Astrocyte (in vitro differentiated cells and primary cell): ENCODE measurements around the gene ZNF341. TPM values are rescaled to one million over a fixed set of nuclear protein-coding genes. Genes with fewer than 3 reads are reported as not detected.

Source experiments
- DNase-seq: peaks from one replicate; pipeline ENCODE4 v3.0.0-alpha.2; 2010; ENCODE audit warnings: low read depth
- FAIRE-seq: peaks from 2 replicates; lab custom pipeline; 2011; peaks lifted over from hg19 to GRCh38; lab: Jason Lieb, UNC
- H2AFZ ChIP-seq: 2 replicates; pipeline ENCODE4 v1.6.0; 2012; ENCODE audit warnings: low read depth, low read length, inconsistent platforms
- H3K27ac ChIP-seq: 2 replicates; pipeline ENCODE4 v1.5.1; 2011; ENCODE audit warnings: low read depth, low read length, inconsistent platforms
- H3K27me3 ChIP-seq: 2 replicates; pipeline ENCODE4 v1.6.0; 2011; ENCODE audit warnings: low read length, inconsistent platforms; ENCODE audit not compliant: insufficient read depth
- H3K36me3 ChIP-seq: 2 replicates; pipeline ENCODE4 v1.5.1; 2011; ENCODE audit warnings: low read length, inconsistent platforms; ENCODE audit not compliant: insufficient read depth
- H3K4me1 ChIP-seq: 2 replicates; pipeline ENCODE4 v1.5.1; 2011; ENCODE audit warnings: low read length, inconsistent platforms; ENCODE audit not compliant: insufficient read depth
- H3K4me2 ChIP-seq: 2 replicates; pipeline ENCODE4 v1.6.0; 2012; ENCODE audit warnings: low read length, inconsistent platforms
- H3K4me3 ChIP-seq: 2 replicates; pipeline ENCODE4 v1.5.1; 2011; ENCODE audit warnings: low read depth, mild to moderate bottlenecking, low read length, inconsistent platforms; ENCODE audit not compliant: insufficient read depth
- H3K79me2 ChIP-seq: 2 replicates; pipeline ENCODE4 v1.6.0; 2012; ENCODE audit warnings: mild to moderate bottlenecking, low read length, inconsistent platforms; ENCODE audit not compliant: insufficient read depth
- H3K9ac ChIP-seq: 2 replicates; pipeline ENCODE4 v1.6.0; 2012; ENCODE audit warnings: mild to moderate bottlenecking, low read length, inconsistent platforms
- H3K9me3 ChIP-seq: 2 replicates; pipeline ENCODE4 v1.5.1; 2012; ENCODE audit warnings: low read depth, mild to moderate bottlenecking, low read length, inconsistent platforms; ENCODE audit not compliant: insufficient read depth
- H4K20me1 ChIP-seq: 2 replicates; pipeline ENCODE4 v1.6.0; 2012; ENCODE audit warnings: low read length, inconsistent platforms; ENCODE audit not compliant: insufficient read depth
- H3K27ac Mint-ChIP-seq: one replicate; pipeline ENCODE4 v1.8.0; 2021; ENCODE audit warnings: mild to moderate bottlenecking, mixed read lengths; ENCODE audit not compliant: unreplicated experiment
- H3K27me3 Mint-ChIP-seq: one replicate; pipeline ENCODE4 v1.8.0; 2021; ENCODE audit warnings: low read depth, mixed read lengths; ENCODE audit not compliant: unreplicated experiment
- H3K36me3 Mint-ChIP-seq: one replicate; pipeline ENCODE4 v1.8.0; 2021; ENCODE audit warnings: low read depth, mixed read lengths; ENCODE audit not compliant: unreplicated experiment
- H3K4me1 Mint-ChIP-seq: one replicate; pipeline ENCODE4 v1.8.0; 2021; ENCODE audit warnings: low read depth, mixed read lengths; ENCODE audit not compliant: unreplicated experiment
- H3K4me3 Mint-ChIP-seq: one replicate; pipeline ENCODE4 v1.8.0; 2021; ENCODE audit warnings: mild to moderate bottlenecking, moderate library complexity, mixed read lengths; ENCODE audit not compliant: unreplicated experiment
- H3K9me3 Mint-ChIP-seq: one replicate; pipeline ENCODE4 v1.8.0; 2021; ENCODE audit warnings: mild to moderate bottlenecking, mixed read lengths; ENCODE audit not compliant: unreplicated experiment
- EZH2 ChIP-seq: IDR thresholded peaks from 2 replicates; pipeline ENCODE4 v1.6.1; 2012; ENCODE audit warnings: mild to moderate bottlenecking, low read length, inconsistent platforms; ENCODE audit not compliant: insufficient read depth
- total RNA-seq: library from RNA; stranded (reverse); gene quantifications from 2 replicates; pipeline ENCODE4 v1.2.1, GENCODE V29; 2021
- TF ChIP-seq, protein P1 (sequence below): IDR thresholded peaks from 2 replicates; pipeline ENCODE4 v1.5.1; 2011; ENCODE audit warnings: low read depth, mild to moderate bottlenecking, inconsistent platforms, low read length, moderate library complexity; ENCODE audit not compliant: insufficient read depth

ZNF341 gene
- total RNA-seq, 1 donor from 2014 or later, result 2.0 TPM

DNA sequence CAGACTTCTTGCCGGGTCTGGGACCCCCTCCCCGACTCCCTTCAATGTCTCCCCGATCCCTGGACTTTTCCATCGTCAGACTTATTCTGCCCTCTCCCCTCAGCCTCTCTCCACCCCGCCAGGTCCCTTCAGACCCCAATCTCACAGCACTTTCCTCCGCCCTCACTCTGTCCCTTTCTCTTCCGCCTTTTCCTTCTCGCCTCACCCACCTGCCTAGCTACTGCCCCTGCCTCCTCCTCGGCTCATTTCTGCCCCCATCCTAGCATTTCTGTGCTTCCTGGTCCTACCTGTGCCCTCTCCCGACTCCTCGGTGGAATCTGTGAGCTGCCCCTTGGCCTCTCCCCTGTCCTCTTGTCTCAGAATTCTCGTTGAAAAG, 80.0 kb downstream of the ZNF341 start:
- Histone ChIP-seq H3K9ac (peak overlapping the region; percentile 100), H2AFZ (peak overlapping the region; percentile 61), H3K9me3 (no peaks in the 10 kb centered on the region), H4K20me1 (peaks cover 52% of the 10 kb centered on the region), H3K4me1 (peaks cover 19% of the 10 kb centered on the region), H3K4me2 (peak overlapping the region; percentile 100), H3K36me3 (peaks cover 5% of the 10 kb centered on the region), H3K79me2 (peaks cover 55% of the 10 kb centered on the region), H3K27ac (peak overlapping the region; percentile 99), H3K27me3 (no peaks in the 10 kb centered on the region), H3K4me3 (peak overlapping the region; percentile 99)
- TF ChIP-seq, protein P1, sequence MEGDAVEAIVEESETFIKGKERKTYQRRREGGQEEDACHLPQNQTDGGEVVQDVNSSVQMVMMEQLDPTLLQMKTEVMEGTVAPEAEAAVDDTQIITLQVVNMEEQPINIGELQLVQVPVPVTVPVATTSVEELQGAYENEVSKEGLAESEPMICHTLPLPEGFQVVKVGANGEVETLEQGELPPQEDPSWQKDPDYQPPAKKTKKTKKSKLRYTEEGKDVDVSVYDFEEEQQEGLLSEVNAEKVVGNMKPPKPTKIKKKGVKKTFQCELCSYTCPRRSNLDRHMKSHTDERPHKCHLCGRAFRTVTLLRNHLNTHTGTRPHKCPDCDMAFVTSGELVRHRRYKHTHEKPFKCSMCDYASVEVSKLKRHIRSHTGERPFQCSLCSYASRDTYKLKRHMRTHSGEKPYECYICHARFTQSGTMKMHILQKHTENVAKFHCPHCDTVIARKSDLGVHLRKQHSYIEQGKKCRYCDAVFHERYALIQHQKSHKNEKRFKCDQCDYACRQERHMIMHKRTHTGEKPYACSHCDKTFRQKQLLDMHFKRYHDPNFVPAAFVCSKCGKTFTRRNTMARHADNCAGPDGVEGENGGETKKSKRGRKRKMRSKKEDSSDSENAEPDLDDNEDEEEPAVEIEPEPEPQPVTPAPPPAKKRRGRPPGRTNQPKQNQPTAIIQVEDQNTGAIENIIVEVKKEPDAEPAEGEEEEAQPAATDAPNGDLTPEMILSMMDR, result no peak
- no peak for TF ChIP-seq EZH2
- DNase-seq (no peak), FAIRE-seq (no peak)
- Mint-ChIP-seq H3K36me3 (peaks cover 3% of the 10 kb centered on the region), H3K4me3 (peak overlapping the region; percentile 99), H3K9me3 (no peaks in the 10 kb centered on the region), H3K4me1 (peaks cover 17% of the 10 kb centered on the region), H3K27ac (peak overlapping the region; percentile 83), H3K27me3 (no peaks in the 10 kb centered on the region)

DNA sequence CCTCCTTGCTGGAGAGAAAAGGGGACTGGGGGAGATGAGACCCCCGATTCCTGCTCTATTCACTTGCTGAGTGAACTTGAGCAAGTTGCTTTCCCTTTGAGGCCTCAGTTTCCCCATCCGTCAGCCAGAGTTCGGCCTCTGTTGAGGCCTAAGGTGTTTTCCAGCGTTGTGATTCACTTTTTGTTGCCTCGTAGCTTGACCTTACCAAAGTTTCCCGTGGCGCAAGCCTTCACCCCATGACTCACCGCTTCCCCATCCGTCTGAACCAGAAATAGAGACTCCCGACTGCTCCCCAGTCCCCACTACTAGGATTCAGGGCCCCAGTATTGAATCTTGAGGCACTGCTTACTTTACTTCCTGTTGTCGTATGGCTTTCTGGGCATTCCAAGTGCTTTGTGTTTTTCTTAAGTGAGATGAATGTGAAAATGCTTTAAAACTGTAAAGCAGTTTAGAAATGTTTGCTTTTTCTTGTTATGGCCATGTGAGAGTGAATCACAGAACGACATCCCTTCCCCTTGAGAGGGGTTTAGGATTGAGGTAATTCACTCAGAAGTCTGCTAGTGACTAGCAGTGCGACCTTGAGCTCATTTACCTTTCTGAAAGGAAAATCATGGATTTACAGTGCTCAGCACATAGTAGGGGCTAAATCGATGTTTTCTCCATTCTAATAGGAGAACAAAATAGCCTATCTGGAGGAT, 80.5 kb downstream of the ZNF341 start:
- no peaks in the 10 kb centered on the region for H3K27me3 Mint-ChIP-seq
- peaks cover 58% of the 10 kb centered on the region for H4K20me1 ChIP-seq
- peak overlapping the region; percentile 99 for H3K4me3 ChIP-seq
- H3K9me3 Mint-ChIP-seq, result no peaks in the 10 kb centered on the region
- peak overlapping the region; percentile 100 for H3K4me2 ChIP-seq
- DNase-seq, result peak; percentile 75
- peak overlapping the region; percentile 61 for H2AFZ ChIP-seq
- H3K27me3 ChIP-seq, result no peaks in the 10 kb centered on the region
- peak overlapping the region; percentile 83 for H3K27ac Mint-ChIP-seq
- H3K4me1 ChIP-seq, result peaks cover 19% of the 10 kb centered on the region
- FAIRE-seq, result no peak
- H3K36me3 ChIP-seq, result peaks cover 5% of the 10 kb centered on the region
- H3K4me1 Mint-ChIP-seq, result peaks cover 17% of the 10 kb centered on the region
- peak overlapping the region; percentile 99 for H3K4me3 Mint-ChIP-seq
- H3K36me3 Mint-ChIP-seq, result peaks cover 3% of the 10 kb centered on the region
- H3K9me3 ChIP-seq, result no peaks in the 10 kb centered on the region
- TF ChIP-seq, protein P1, result no peak
- no peak for TF ChIP-seq EZH2
- H3K79me2 ChIP-seq, result peaks cover 60% of the 10 kb centered on the region
- H3K27ac ChIP-seq, result peak overlapping the region; percentile 99
- peak overlapping the region; percentile 100 for H3K9ac ChIP-seq

DNA sequence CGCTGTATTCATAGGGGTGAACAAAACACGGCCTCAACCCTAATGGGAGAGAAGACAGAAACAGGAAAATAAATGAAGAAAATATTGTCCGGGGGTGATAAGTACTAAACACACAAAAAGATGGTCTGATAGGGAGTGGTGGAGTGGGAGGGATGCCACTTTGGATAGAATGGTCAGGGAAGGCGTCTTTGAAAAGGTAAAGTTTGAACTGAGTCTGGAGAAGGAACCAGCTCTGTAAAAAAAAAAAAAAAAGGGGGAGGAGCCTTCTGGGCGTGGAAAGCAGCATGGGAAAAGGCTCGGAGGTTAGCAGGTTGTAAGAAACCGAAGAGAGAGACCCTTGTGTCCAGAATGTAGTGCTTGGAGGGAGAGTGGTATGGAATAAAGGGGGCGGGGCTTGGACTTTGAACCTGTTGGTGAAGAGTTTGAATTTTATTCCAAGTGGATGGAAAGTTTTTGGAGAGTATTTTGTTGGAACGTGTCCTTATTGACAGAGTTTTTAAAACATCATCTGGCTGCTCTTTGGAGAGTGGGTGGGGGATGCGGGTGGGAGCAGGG, 81.2 kb downstream of the ZNF341 start:
- peaks cover 17% of the 10 kb centered on the region for H3K4me1 Mint-ChIP-seq
- Histone ChIP-seq H3K4me3 (peak overlapping the region; percentile 99), H2AFZ (no peak overlapping the region), H3K9me3 (no peaks in the 10 kb centered on the region), H3K4me2 (peak overlapping the region; percentile 100), H3K36me3 (peaks cover 5% of the 10 kb centered on the region), H3K9ac (peak overlapping the region; percentile 100), H4K20me1 (peaks cover 65% of the 10 kb centered on the region), H3K79me2 (peaks cover 67% of the 10 kb centered on the region), H3K27me3 (no peaks in the 10 kb centered on the region), H3K4me1 (peaks cover 19% of the 10 kb centered on the region), H3K27ac (peak overlapping the region; percentile 99)
- H3K27me3 Mint-ChIP-seq, result no peaks in the 10 kb centered on the region
- H3K36me3 Mint-ChIP-seq, result peaks cover 3% of the 10 kb centered on the region
- peak overlapping the region; percentile 83 for H3K27ac Mint-ChIP-seq
- TF ChIP-seq, protein P1, result no peak
- no peak for TF ChIP-seq EZH2
- no peak for FAIRE-seq
- no peak for DNase-seq
- peak overlapping the region; percentile 99 for H3K4me3 Mint-ChIP-seq
- no peaks in the 10 kb centered on the region for H3K9me3 Mint-ChIP-seq
